HCT116 (cell line): Measurements from ENCODE around the gene SESN1. TPM values are rescaled to one million over a fixed set of nuclear protein-coding genes. Genes with fewer than 3 reads are reported as not detected.

Experiments
- ATAC-seq: fragments of 200-7000 bp; cut with Tn5 transposase; 2 replicates; pipeline ENCODE4 v1.9.1; 2020; ENCODE audit warnings: mild to moderate bottlenecking, moderate library complexity
- BruUV-seq: library from RNA; stranded (reverse); fragments of 400-500 nt; replicated peaks from 2 replicates; lab custom pipeline; 2021; lab: Mats Ljungman, UMichigan
- CTCF ChIA-PET: fragments of 300-600 bp; sonication (Branson Sonifier 250); formaldehyde crosslinking; loops from one replicate; lab custom pipeline; 2021; ENCODE audit warnings: antibody characterized with exemption; lab: Charles Lee
- POLR2A ChIA-PET: fragments of 300-600, 350-600 bp; sonication (Branson Sonifier 250); formaldehyde crosslinking; loops from one replicate; lab custom pipeline; 2021; ENCODE audit warnings: antibody characterized with exemption; lab: Charles Lee
- RAD21 ChIA-PET, 2 experiments: fragments of 300-600 bp; sonication (Branson Sonifier 250); formaldehyde crosslinking; loops; one replicate each; lab custom pipeline; 2023; ENCODE audit warnings: low total read pairs in 2 of 2; ENCODE audit not compliant: uncharacterized antibody in 2 of 2, unreplicated experiment in 2 of 2, low non-redundant PET in 1 of 2; lab: Charles Lee
- DNase-seq: peaks from one replicate; pipeline ENCODE4 v3.0.0-alpha.2; 2010; ENCODE audit warnings: low read depth, low spot score
- H2AFZ ChIP-seq: fragments of 200-600 bp; shearing (Covaris generic), sonication (generic); 2 replicates; pipeline ENCODE4 v1.6.1; 2017; ENCODE audit warnings: low read depth, mixed run types, mixed read lengths, antibody characterized with exemption, low read length; ENCODE audit not compliant: poor library complexity, severe bottlenecking
- H3K27ac ChIP-seq: 2 replicates; pipeline ENCODE4 v1.5.1; 2012; ENCODE audit warnings: low read depth, low read length
- H3K27me3 ChIP-seq: fragments of 200-600 bp; sonication (generic); 2 replicates; pipeline ENCODE4 v1.6.1; 2016; ENCODE audit warnings: mixed run types, low read length, mixed read lengths; ENCODE audit not compliant: insufficient read depth
- H3K36me3 ChIP-seq, 2 experiments: fragments of 200-500 bp in 1 of 2; fragments of 200-600 bp in 1 of 2; sonication (Bioruptor generic) in 1 of 2; sonication (generic) in 1 of 2; 2 replicates each; pipeline versions ENCODE4 v1.5.1 to v1.6.1; 2014 to 2016; ENCODE audit warnings: low read length in 2 of 2, inconsistent platforms in 1 of 2, mixed read lengths in 1 of 2, mixed run types in 1 of 2; ENCODE audit not compliant: insufficient read depth in 2 of 2, control insufficient read depth in 1 of 2
- H3K4me1 ChIP-seq, 2 experiments: fragments of 200-600 bp in 1 of 2; sonication (generic) in 1 of 2; 2 replicates each; pipeline versions ENCODE4 v1.5.1 to v1.6.1; 2012 to 2017; ENCODE audit warnings: low read length in 2 of 2, inconsistent platforms in 1 of 2, mild to moderate bottlenecking in 1 of 2, mixed read lengths in 1 of 2, mixed run types in 1 of 2, moderate library complexity in 1 of 2; ENCODE audit not compliant: insufficient read depth in 2 of 2, control insufficient read depth in 1 of 2
- H3K4me2 ChIP-seq: fragments of 200-600 bp; sonication (generic); 2 replicates; pipeline ENCODE4 v1.6.1; 2017; ENCODE audit warnings: mixed run types, low read length, mixed read lengths
- H3K4me3 ChIP-seq, 2 experiments: fragments of 200-600 bp in 1 of 2; sonication (generic) in 1 of 2; replicated peaks in 1 of 2; 2 replicates each; pipeline ENCODE4 v1.5.1; 2011 to 2016; ENCODE audit warnings: low read length in 2 of 2, control low read depth in 1 of 2, low read depth in 1 of 2, mild to moderate bottlenecking in 1 of 2, mixed read lengths in 1 of 2, mixed run types in 1 of 2
- H3K79me2 ChIP-seq: fragments of 200-600 bp; sonication (generic); 2 replicates; pipeline ENCODE4 v1.6.1; 2017; ENCODE audit warnings: mild to moderate bottlenecking, mixed run types, low read length, moderate library complexity, mixed read lengths; ENCODE audit not compliant: insufficient read depth
- H3K9ac ChIP-seq: fragments of 200-600 bp; sonication (generic); 2 replicates; pipeline ENCODE4 v1.6.1; 2016; ENCODE audit warnings: low read length, mixed read lengths
- H3K9me2 ChIP-seq: fragments of 200-600 bp; sonication (generic), shearing (Covaris generic); 2 replicates; pipeline ENCODE4 v1.6.1; 2017; ENCODE audit warnings: mixed run types, mild to moderate bottlenecking, moderate library complexity; ENCODE audit not compliant: insufficient read depth
- H3K9me3 ChIP-seq, 2 experiments: fragments of 200-500 bp in 1 of 2; fragments of 200-600 bp in 1 of 2; sonication (Bioruptor generic) in 1 of 2; sonication (generic) in 1 of 2; 2 replicates each; pipeline ENCODE4 v1.6.1; 2014 to 2017; ENCODE audit warnings: low read length in 2 of 2, mixed read lengths in 2 of 2, inconsistent platforms in 1 of 2, low read depth in 1 of 2, mild to moderate bottlenecking in 1 of 2, mixed run types in 1 of 2, moderate library complexity in 1 of 2; ENCODE audit not compliant: control insufficient read depth in 1 of 2, insufficient read depth in 1 of 2
- H4K20me1 ChIP-seq: fragments of 200-600 bp; sonication (generic), shearing (Covaris generic); 2 replicates; pipeline ENCODE4 v1.6.1; 2017; ENCODE audit warnings: mixed run types, mild to moderate bottlenecking, moderate library complexity; ENCODE audit not compliant: insufficient read depth
- ATF3 ChIP-seq: IDR thresholded peaks from 2 replicates; pipeline ENCODE4 v1.6.1; 2012
- CEBPB ChIP-seq: IDR thresholded peaks from 2 replicates; pipeline ENCODE4 v1.6.1; 2012; ENCODE audit warnings: low read depth
- CTCF ChIP-seq, 3 experiments: fragments of 200-600 bp in 1 of 3; sonication (generic) in 1 of 3; IDR thresholded peaks in 2 of 3; conservative IDR thresholded peaks in 1 of 3; 2 replicates each; pipeline ENCODE4 v1.5.1; 2012 to 2017; ENCODE audit warnings: low read depth in 2 of 3, low read length in 2 of 3, antibody characterized with exemption in 1 of 3, borderline replicate concordance in 1 of 3, control low read depth in 1 of 3, mild to moderate bottlenecking in 1 of 3, mixed read lengths in 1 of 3, mixed run types in 1 of 3, moderate library complexity in 1 of 3; ENCODE audit not compliant: insufficient read depth in 1 of 3
- ELF1 ChIP-seq: IDR thresholded peaks from 2 replicates; pipeline ENCODE4 v1.6.1; 2012; ENCODE audit warnings: low read depth, borderline replicate concordance
- FOSL1 ChIP-seq: IDR thresholded peaks from 2 replicates; pipeline ENCODE4 v1.6.1; 2012; ENCODE audit warnings: low read depth
- POLR2AphosphoS5 ChIP-seq: IDR thresholded peaks from 2 replicates; pipeline ENCODE4 v1.6.1; 2011; ENCODE audit warnings: mild to moderate bottlenecking, low read depth, low read length, moderate library complexity
- REST ChIP-seq: IDR thresholded peaks from 2 replicates; pipeline ENCODE4 v1.6.1; 2012; ENCODE audit warnings: low read depth
- SIN3A ChIP-seq: IDR thresholded peaks from 2 replicates; pipeline ENCODE4 v1.6.1; 2012; ENCODE audit warnings: low read depth
- SP1 ChIP-seq: IDR thresholded peaks from 2 replicates; pipeline ENCODE4 v1.6.1; 2012; ENCODE audit warnings: low read depth
- TCF7L2 ChIP-seq: IDR thresholded peaks from 2 replicates; pipeline ENCODE4 v1.7.0; 2011; ENCODE audit warnings: borderline replicate concordance, inconsistent platforms; ENCODE audit not compliant: insufficient read depth, insufficient read length; ENCODE audit errors: extremely low read depth
- ZBTB33 ChIP-seq: IDR thresholded peaks from 2 replicates; pipeline ENCODE4 v1.6.1; 2011; ENCODE audit warnings: mild to moderate bottlenecking, low read length, moderate library complexity; ENCODE audit not compliant: insufficient replicate concordance; ENCODE audit errors: extremely low read depth
- ZFX ChIP-seq: fragments of 450-650 bp; IDR thresholded peaks from 2 replicates; pipeline ENCODE4 v1.6.1; 2017
- ZNF274 ChIP-seq: fragments of 200-500 bp; sonication (Bioruptor generic); IDR thresholded peaks from 2 replicates; pipeline ENCODE4 v1.6.1; 2014; ENCODE audit warnings: mild to moderate bottlenecking, low read depth, low read length, inconsistent platforms
- intact Hi-C: fragments of 100-400 bp; cut with micrococcal nuclease; formaldehyde crosslinking; loops from 2 replicates; pipeline ENCODE4 v1.10.0; 2022
- total RNA-seq: library from RNA; stranded (reverse); gene quantifications from one replicate; pipeline ENCODE4 v1.2.1, GENCODE V29; 2021; ENCODE audit not compliant: unreplicated experiment

SESN1 gene
- total RNA-seq, 1 experiment from 2014 or later, result 9.3 TPM

- Histone ChIP-seq H3K4me3 (no peak overlapping the region), H3K9ac (no peak overlapping the region), H3K27ac (no peak overlapping the region), H3K4me1 (no peaks in the 10 kb centered on the region), H3K79me2 (peaks cover 30% of the 10 kb centered on the region), H2AFZ (no peak overlapping the region), H3K36me3 (no peaks in the 10 kb centered on the region), H3K9me3 (no peaks in the 10 kb centered on the region), H3K27me3 (no peaks in the 10 kb centered on the region), H3K4me2 (no peak overlapping the region), H4K20me1 (no peaks in the 10 kb centered on the region; the same call in 1 of the 2 replicates), H3K9me2 (no peaks in the 10 kb centered on the region)
- intact Hi-C loops, result no loop called here
- BruUV-seq, result no TSS peak
- DNase-seq, result no peak
- ATAC-seq, result no peak
- RAD21 ChIA-PET, result no interaction called here
- TF ChIP-seq ZNF274 (no peak), CEBPB (no peak), SP1 (no peak)
- POLR2A ChIA-PET, result no interaction called here
- CTCF ChIA-PET, result no interaction called here
Measured at GRCh38 chr6:109104512-109104911, 9.9 kb upstream of the SESN1 start.

GRCh38 chr6:109103942-109104341 lies 9.3 kb upstream of the SESN1 start:
- Histone ChIP-seq H2AFZ (no peak overlapping the region), H3K4me3 (no peak overlapping the region), H4K20me1 (no peaks in the 10 kb centered on the region; the same call in 1 of the 2 replicates), H3K27me3 (no peaks in the 10 kb centered on the region), H3K4me1 (no peaks in the 10 kb centered on the region), H3K9me3 (no peaks in the 10 kb centered on the region), H3K9me2 (no peaks in the 10 kb centered on the region), H3K9ac (no peak overlapping the region), H3K27ac (no peak overlapping the region), H3K4me2 (no peak overlapping the region), H3K36me3 (no peaks in the 10 kb centered on the region), H3K79me2 (peaks cover 26% of the 10 kb centered on the region)
- ChIA-PET RAD21 (no interaction called here), POLR2A (no interaction called here), CTCF (no interaction called here)
- ATAC-seq (no peak), DNase-seq (no peak)
- intact Hi-C loops, result no loop called here
- BruUV-seq, result no TSS peak
- no peak for TF ChIP-seq CTCF (IDR thresholded peaks at IDR 0.05 in 2 of 3, conservative IDR thresholded peaks at IDR 0.05 in 1 of 3; ENCODE audit: borderline replicate concordance in 1 of 3, insufficient read depth in 1 of 3, low read depth in 2 of 3, low read length in 2 of 3)
- no peak for TF ChIP-seq REST
- TF ChIP-seq POLR2AphosphoS5, result no peak
- no peak for TF ChIP-seq ZFX
- no peak for TF ChIP-seq SP1
- no peak for TF ChIP-seq ATF3
- no peak for TF ChIP-seq TCF7L2
- TF ChIP-seq ELF1, result no peak
- TF ChIP-seq ZBTB33, result no peak
- TF ChIP-seq SIN3A, result no peak
- no peak for TF ChIP-seq FOSL1
